H1 (cell line): ENCODE measurements around the gene ZNF429. TPM values are rescaled to one million over a fixed set of nuclear protein-coding genes. Genes with fewer than 3 reads are reported as not detected.

Experiments
- SP4 ChIP-seq: IDR thresholded peaks from 2 replicates; pipeline ENCODE4 v1.6.1; 2012; ENCODE audit warnings: low read length, inconsistent platforms
- polyA plus RNA-seq, 7 experiments: library from polyadenylated mRNA; depleted of rRNA in 3 of 7; stranded (reverse) in 5 of 7; unstranded in 2 of 7; fragments of >200 nt in 5 of 7; fragments of 200-250 nt in 2 of 7; gene quantifications; 1 replicate in 5 of 7; 2 replicates in 1 of 7; 4 replicates in 1 of 7; pipeline versions ENCODE4 v1.2.1 to v1.2.3, GENCODE V29; 2011 to 2013; ENCODE audit warnings: missing spikeins in 2 of 7, mixed read lengths in 2 of 7
- total RNA-seq: library from RNA; stranded (reverse); fragmentation: NEBNext Ultra II Directional; extraction: Animal tissue kit (Norgen Biotek cat#: 25700); gene quantifications from 2 replicates; pipeline ENCODE4 v1.2.1, GENCODE V29; 2021

ZNF429 gene
- total and polyA plus RNA-seq, 2 of the 8 experiments (the other 6 are each of a cell fraction or from before 2014, with no cell fraction given) = 10.9 to 15.0 TPM

DNA sequence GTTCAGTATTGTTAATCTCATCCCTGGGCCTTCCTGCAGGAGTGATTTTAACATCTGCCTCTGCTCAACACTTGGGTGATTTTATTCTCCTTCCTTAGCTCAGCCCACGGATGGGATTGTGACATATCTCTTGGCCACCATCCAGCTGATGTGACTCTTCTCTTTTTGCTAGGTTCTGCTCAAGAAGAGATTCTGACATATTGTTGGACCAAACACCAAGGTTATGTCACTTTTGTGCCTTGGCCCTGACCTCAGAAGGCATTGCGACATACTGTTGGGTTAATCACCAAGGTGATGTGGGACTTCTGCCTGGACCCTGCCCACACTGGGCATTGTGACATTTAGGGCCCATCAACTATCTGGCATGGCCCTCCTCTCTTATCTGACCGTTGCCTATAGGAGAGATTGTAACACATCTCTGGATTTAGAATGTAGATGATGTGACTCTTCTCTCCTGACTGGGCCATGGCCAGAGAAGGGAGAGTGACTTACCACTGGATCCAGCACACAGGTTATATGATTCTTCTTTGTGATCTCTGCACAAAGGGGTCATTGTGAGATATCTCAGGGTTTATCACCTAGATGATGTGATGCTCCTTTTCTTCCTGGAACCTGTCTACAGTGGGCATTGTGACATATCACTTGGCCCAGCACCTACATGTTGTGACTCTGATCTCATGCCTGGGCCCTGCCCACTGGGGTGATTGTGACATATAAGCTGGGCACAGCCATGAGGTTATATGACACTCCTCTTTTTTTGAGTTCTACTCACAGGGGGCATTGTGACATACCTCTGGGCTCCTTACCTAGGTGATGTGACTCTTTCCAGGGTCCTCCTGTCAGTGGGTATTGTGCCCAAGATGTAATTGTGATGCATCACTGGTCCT, 88.8 kb downstream of the ZNF429 start (continued):
- no peak for TF ChIP-seq SP4
